Measurements from ENCODE around the gene GCSAML. TPM values are rescaled to one million over a fixed set of nuclear protein-coding genes. Genes with fewer than 3 reads are reported as not detected.

Gene GCSAML
- total RNA-seq, 2 experiments from 2014 or later = not detected

GRCh38 chr1:247540581-247540980, 8.4 kb upstream of the GCSAML start:
- DNase-seq = no peak
- H3K4me3 Mint-ChIP-seq = no peak overlapping the region
- CTCF ChIA-PET = no interaction called here
- no peaks in the 10 kb centered on the region for H3K9me3 Mint-ChIP-seq (ENCODE audit: low read depth)
- no peaks in the 10 kb centered on the region for H3K4me1 Mint-ChIP-seq
- peaks cover 6% of the 10 kb centered on the region for H3K27me3 Mint-ChIP-seq
- no peak overlapping the region for H3K27ac Mint-ChIP-seq
- no peaks in the 10 kb centered on the region for H3K36me3 Mint-ChIP-seq
- no peak for ATAC-seq

- CTCF ChIA-PET = no interaction called here
- DNase-seq (no peak), ATAC-seq (no peak)
- no peaks in the 10 kb centered on the region for H3K9me3 Mint-ChIP-seq (ENCODE audit: low read depth)
- H3K36me3 Mint-ChIP-seq = no peaks in the 10 kb centered on the region
- no peaks in the 10 kb centered on the region for H3K4me1 Mint-ChIP-seq
- H3K4me3 Mint-ChIP-seq = no peak overlapping the region
- peaks cover 3% of the 10 kb centered on the region for H3K27me3 Mint-ChIP-seq
- no peak overlapping the region for H3K27ac Mint-ChIP-seq
Observed at GRCh38 chr1:247542811-247543210, 6.1 kb upstream of the GCSAML start.

GRCh38 chr1:247548092-247548491, 842 bp upstream of the GCSAML start:
- Mint-ChIP-seq H3K9me3 (ENCODE audit: low read depth) (no peaks in the 10 kb centered on the region), H3K27me3 (peaks cover 10% of the 10 kb centered on the region), H3K36me3 (no peaks in the 10 kb centered on the region), H3K4me1 (peaks cover 5% of the 10 kb centered on the region), H3K4me3 (no peak overlapping the region), H3K27ac (no peak overlapping the region)
- DNase-seq = no peak
- ATAC-seq = no peak
- CTCF ChIA-PET = no interaction called here

GRCh38 chr1:247551721-247552120, 2.8 kb downstream of the GCSAML start:
- Mint-ChIP-seq H3K4me1 (peaks cover 5% of the 10 kb centered on the region), H3K4me3 (no peak overlapping the region), H3K27me3 (peaks cover 10% of the 10 kb centered on the region), H3K36me3 (no peaks in the 10 kb centered on the region), H3K9me3 (ENCODE audit: low read depth) (no peaks in the 10 kb centered on the region), H3K27ac (no peak overlapping the region)
- DNase-seq (no peak), ATAC-seq (no peak)
- CTCF ChIA-PET = no interaction called here

- Mint-ChIP-seq H3K4me3 (no peak overlapping the region), H3K9me3 (ENCODE audit: low read depth) (no peaks in the 10 kb centered on the region), H3K4me1 (peaks cover 5% of the 10 kb centered on the region), H3K27me3 (peaks cover 10% of the 10 kb centered on the region), H3K27ac (no peak overlapping the region), H3K36me3 (no peaks in the 10 kb centered on the region)
- ATAC-seq (no peak), DNase-seq (no peak)
- CTCF ChIA-PET = no interaction called here
Observed at GRCh38 chr1:247552231-247552630, 3.3 kb downstream of the GCSAML start.

GRCh38 chr1:247557926-247558674, 9.2 kb downstream of the GCSAML start:
- Mint-ChIP-seq H3K36me3 (no peaks in the 10 kb centered on the region), H3K27ac (no peak overlapping the region), H3K27me3 (no peaks in the 10 kb centered on the region), H3K9me3 (ENCODE audit: low read depth) (no peaks in the 10 kb centered on the region), H3K4me1 (no peaks in the 10 kb centered on the region), H3K4me3 (no peak overlapping the region)
- CTCF ChIA-PET = no interaction called here
- ATAC-seq = no peak
- no peak for DNase-seq

- ATAC-seq (no peak), DNase-seq (no peak)
- CTCF ChIA-PET = no interaction called here
- no peak overlapping the region for H3K4me3 Mint-ChIP-seq
- H3K27ac Mint-ChIP-seq = no peak overlapping the region
- no peaks in the 10 kb centered on the region for H3K36me3 Mint-ChIP-seq
- H3K9me3 Mint-ChIP-seq (ENCODE audit: low read depth) = no peaks in the 10 kb centered on the region
- no peaks in the 10 kb centered on the region for H3K4me1 Mint-ChIP-seq
- no peaks in the 10 kb centered on the region for H3K27me3 Mint-ChIP-seq
Observed at GRCh38 chr1:247561711-247562110, 12.8 kb downstream of the GCSAML start.

- no peak overlapping the region for H3K4me3 Mint-ChIP-seq
- H3K9me3 Mint-ChIP-seq (ENCODE audit: low read depth) = no peaks in the 10 kb centered on the region
- DNase-seq (no peak), ATAC-seq (no peak)
- H3K36me3 Mint-ChIP-seq = no peaks in the 10 kb centered on the region
- CTCF ChIA-PET = no interaction called here
- H3K27me3 Mint-ChIP-seq = no peaks in the 10 kb centered on the region
- H3K27ac Mint-ChIP-seq = no peak overlapping the region
- no peaks in the 10 kb centered on the region for H3K4me1 Mint-ChIP-seq
Observed at GRCh38 chr1:247562198-247562597, 13.3 kb downstream of the GCSAML start.

- no peak overlapping the region for H3K27ac Mint-ChIP-seq
- no peak overlapping the region for H3K4me3 Mint-ChIP-seq
- H3K4me1 Mint-ChIP-seq = no peaks in the 10 kb centered on the region
- peaks cover 1% of the 10 kb centered on the region for H3K36me3 Mint-ChIP-seq
- CTCF ChIA-PET = interaction anchor here (1.2 kb wide), 1 partner anchor 185 kb away, joined by 3 read pairs; no protein-coding TSS in a partner anchor
- DNase-seq (no peak), ATAC-seq (no peak)
- H3K27me3 Mint-ChIP-seq = no peaks in the 10 kb centered on the region
- no peaks in the 10 kb centered on the region for H3K9me3 Mint-ChIP-seq (ENCODE audit: low read depth)
Observed at GRCh38 chr1:247574236-247574635, 25.3 kb downstream of the GCSAML start.

GRCh38 chr1:247574664-247575063, 25.7 kb downstream of the GCSAML start:
- H3K4me1 Mint-ChIP-seq = no peaks in the 10 kb centered on the region
- peaks cover 1% of the 10 kb centered on the region for H3K36me3 Mint-ChIP-seq
- no peak for DNase-seq
- H3K27me3 Mint-ChIP-seq = no peaks in the 10 kb centered on the region
- H3K4me3 Mint-ChIP-seq = no peak overlapping the region
- CTCF ChIA-PET = interaction anchor here (1.2 kb wide), 1 partner anchor 185 kb away, joined by 3 read pairs; no protein-coding TSS in a partner anchor
- H3K9me3 Mint-ChIP-seq (ENCODE audit: low read depth) = no peaks in the 10 kb centered on the region
- no peak for ATAC-seq
- H3K27ac Mint-ChIP-seq = no peak overlapping the region

- Mint-ChIP-seq H3K4me3 (no peak overlapping the region), H3K27ac (no peak overlapping the region), H3K4me1 (no peaks in the 10 kb centered on the region), H3K27me3 (no peaks in the 10 kb centered on the region), H3K36me3 (peaks cover 1% of the 10 kb centered on the region), H3K9me3 (ENCODE audit: low read depth) (no peaks in the 10 kb centered on the region)
- no peak for DNase-seq
- ATAC-seq = no peak
- CTCF ChIA-PET = interaction anchor here (0.6 kb wide), 1 partner anchor 187 kb away, joined by 3 read pairs; no protein-coding TSS in a partner anchor
Observed at GRCh38 chr1:247576514-247576913, 27.6 kb downstream of the GCSAML start.

- CTCF ChIA-PET = no interaction called here
- no peak overlapping the region for H3K27ac Mint-ChIP-seq
- no peak for DNase-seq
Observed at GRCh38 chr1:247578946-247579460, 30.1 kb downstream of the GCSAML start.

GRCh38 chr1:247588060-247588459, 39.1 kb downstream of the GCSAML start, which contains the start of gene OR2G2:
Gene OR2G2 (plus strand): TSS chr1:247588360. CDS start chr1:247588360, 0 bp downstream.
- Mint-ChIP-seq H3K36me3 (no peaks in the 10 kb centered on the region), H3K9me3 (ENCODE audit: low read depth) (no peaks in the 10 kb centered on the region), H3K4me3 (no peak within 1 kb of the TSS), H3K27me3 (no peaks in the 10 kb centered on the region), H3K27ac (no peak within 1 kb of the TSS), H3K4me1 (no peaks in the 10 kb centered on the region)
- DNase-seq (no peak), ATAC-seq (no peak)
- CTCF ChIA-PET = no interaction called here

More at GRCh38 chr1:247578946-247579460, 30.1 kb downstream of the GCSAML start:
- Mint-ChIP-seq H3K4me1 (no peaks in the 10 kb centered on the region), H3K27me3 (no peaks in the 10 kb centered on the region), H3K9me3 (ENCODE audit: low read depth) (no peaks in the 10 kb centered on the region), H3K36me3 (no peaks in the 10 kb centered on the region), H3K4me3 (no peak overlapping the region)
- ATAC-seq = no peak

GRCh38 chr1:247605286-247605685, 56.4 kb downstream of the GCSAML start, which contains the start of gene OR2G3:
Gene OR2G3 (plus strand): TSS chr1:247605586. CDS start chr1:247605586, 0 bp downstream.
- DNase-seq (no peak), ATAC-seq (no peak)
- Mint-ChIP-seq H3K4me1 (no peaks in the 10 kb centered on the region), H3K9me3 (ENCODE audit: low read depth) (no peaks in the 10 kb centered on the region), H3K4me3 (no peak within 1 kb of the TSS), H3K36me3 (no peaks in the 10 kb centered on the region), H3K27me3 (no peaks in the 10 kb centered on the region), H3K27ac (no peak within 1 kb of the TSS)
- CTCF ChIA-PET = no interaction called here

Data from activated CD8-positive, alpha-beta memory T cell treated with anti-CD3 and anti-CD28 coated beads, Interleukin-2, amount 10 ng/mL, durations not matched to agents 7 days and 5 days (primary cell).